IMR-90 (cell line): ENCODE measurements around the gene CDC42BPG. TPM values are rescaled to one million over a fixed set of nuclear protein-coding genes. Genes with fewer than 3 reads are reported as not detected.

Experiments used
- ATAC-seq: fragments of 200-7000 bp; cut with Tn5 transposase; 2 replicates; pipeline ENCODE4 v1.9.1; 2020; ENCODE audit warnings: low read depth, mild to moderate bottlenecking, moderate library complexity
- BruUV-seq: library from RNA; stranded (reverse); fragments of 400-500 nt; replicated peaks from 2 replicates; lab custom pipeline; 2021; lab: Mats Ljungman, UMichigan
- CTCF ChIA-PET: fragments of 300-600 bp; formaldehyde crosslinking; extraction: SDS; loops from one replicate; lab custom pipeline; 2021; ENCODE audit warnings: antibody characterized with exemption; lab: Yijun Ruan, JAX
- POLR2A ChIA-PET: fragments of 300-600 bp; sonication (Branson Sonifier 250); formaldehyde crosslinking; loops from one replicate; lab custom pipeline; 2022; ENCODE audit warnings: antibody characterized with exemption; ENCODE audit not compliant: unreplicated experiment; lab: Charles Lee
- DNase-seq: peaks from one replicate; pipeline ENCODE4 v3.0.0; 2013
- H2AFZ ChIP-seq: replicated peaks from 2 replicates; pipeline ENCODE3; 2013; ENCODE audit warnings: low read length, mild to moderate bottlenecking; ENCODE audit not compliant: poor library complexity
- H2AK5ac ChIP-seq: 2 replicates; pipeline ENCODE4 v1.6.1; 2013; ENCODE audit warnings: low read depth, low read length, inconsistent platforms
- H2AK9ac ChIP-seq: replicated peaks from 2 replicates; pipeline ENCODE3; 2013; ENCODE audit warnings: mild to moderate bottlenecking, low read depth, low read length, moderate library complexity; ENCODE audit not compliant: poor library complexity
- H2BK120ac ChIP-seq: 2 replicates; pipeline ENCODE4 v1.6.1; 2013; ENCODE audit warnings: low read depth, low read length, inconsistent platforms
- H2BK15ac ChIP-seq: 3 replicates; pipeline ENCODE4 v1.6.1; 2013; ENCODE audit warnings: low read depth, low read length, inconsistent platforms
- H2BK20ac ChIP-seq: 2 replicates; pipeline ENCODE4 v1.6.1; 2013; ENCODE audit warnings: low read depth, mild to moderate bottlenecking, inconsistent platforms, low read length, moderate library complexity
- H2BK5ac ChIP-seq: 2 replicates; pipeline ENCODE4 v1.6.1; 2013; ENCODE audit warnings: mild to moderate bottlenecking, low read depth, low read length, inconsistent platforms; ENCODE audit not compliant: poor library complexity, severe bottlenecking
- H3K14ac ChIP-seq: replicated peaks from 2 replicates; pipeline ENCODE4 v1.6.1; 2013; ENCODE audit warnings: low read depth, low read length, inconsistent platforms
- H3K18ac ChIP-seq: 2 replicates; pipeline ENCODE4 v1.6.1; 2013; ENCODE audit warnings: low read depth, low read length, control low read depth
- H3K23ac ChIP-seq: 2 replicates; pipeline ENCODE4 v1.6.1; 2013; ENCODE audit warnings: low read depth, low read length, inconsistent platforms
- H3K27ac ChIP-seq: 2 replicates; pipeline ENCODE4 v1.5.1; 2013; ENCODE audit warnings: mild to moderate bottlenecking, control low read depth, low read length; ENCODE audit not compliant: insufficient read depth
- H3K27me3 ChIP-seq: 2 replicates; pipeline ENCODE4 v1.6.1; 2013; ENCODE audit warnings: low read length; ENCODE audit not compliant: control insufficient read depth, insufficient read depth
- H3K36me3 ChIP-seq: 2 replicates; pipeline ENCODE4 v1.6.1; 2013; ENCODE audit warnings: low read length, mixed read lengths; ENCODE audit not compliant: control insufficient read depth, insufficient read depth
- H3K4ac ChIP-seq: 2 replicates; pipeline ENCODE4 v1.6.1; 2013; ENCODE audit warnings: low read depth, low read length, inconsistent platforms
- H3K4me1 ChIP-seq: 2 replicates; pipeline ENCODE4 v1.6.1; 2013; ENCODE audit warnings: low read length, mixed read lengths; ENCODE audit not compliant: control insufficient read depth, insufficient read depth
- H3K4me2 ChIP-seq: 2 replicates; pipeline ENCODE4 v1.6.1; 2013; ENCODE audit warnings: low read depth, mild to moderate bottlenecking, control low read depth, low read length, moderate library complexity
- H3K4me3 ChIP-seq: 2 replicates; pipeline ENCODE4 v1.5.1; 2013; ENCODE audit warnings: low read depth, mild to moderate bottlenecking, control low read depth, low read length, moderate library complexity; ENCODE audit not compliant: insufficient read depth
- H3K56ac ChIP-seq: 2 replicates; pipeline ENCODE4 v1.6.1; 2013; ENCODE audit warnings: low read length, inconsistent platforms; ENCODE audit not compliant: insufficient read depth; ENCODE audit errors: extremely low read depth
- H3K79me1 ChIP-seq, 2 experiments: 2 replicates each; pipeline ENCODE4 v1.6.1; 2013; ENCODE audit warnings: low read length in 2 of 2, inconsistent platforms in 1 of 2, low read depth in 1 of 2
- H3K9ac ChIP-seq: 2 replicates; pipeline ENCODE4 v1.6.1; 2013; ENCODE audit warnings: low read depth, low read length, control low read depth
- H3K9me1 ChIP-seq: 2 replicates; pipeline ENCODE4 v1.6.1; 2013; ENCODE audit warnings: low read length, inconsistent platforms; ENCODE audit not compliant: insufficient read depth
- H3K9me3 ChIP-seq: 2 replicates; pipeline ENCODE4 v1.6.1; 2013; ENCODE audit warnings: low read length; ENCODE audit not compliant: control insufficient read depth, insufficient read depth
- H4K20me1 ChIP-seq: 2 replicates; pipeline ENCODE4 v1.6.1; 2013; ENCODE audit warnings: low read length, inconsistent platforms; ENCODE audit not compliant: insufficient read depth
- H4K5ac ChIP-seq: 2 replicates; pipeline ENCODE4 v1.6.1; 2013; ENCODE audit warnings: mild to moderate bottlenecking, low read depth, low read length, control low read depth
- H4K8ac ChIP-seq, 2 experiments: 2 replicates each; pipeline ENCODE4 v1.6.1; 2013; ENCODE audit warnings: low read depth in 2 of 2, low read length in 2 of 2, control low read depth in 1 of 2, inconsistent platforms in 1 of 2
- H4K91ac ChIP-seq: 2 replicates; pipeline ENCODE4 v1.6.1; 2013; ENCODE audit warnings: low read depth, low read length, inconsistent platforms; ENCODE audit not compliant: insufficient read depth
- BHLHE40 ChIP-seq: fragments of 150-350 bp; IDR thresholded peaks from 2 replicates; pipeline ENCODE4 v1.6.1; 2016; ENCODE audit warnings: mild to moderate bottlenecking, low read depth, low read length
- CEBPB ChIP-seq: IDR thresholded peaks from 2 replicates; pipeline ENCODE4 v1.6.1; 2012; ENCODE audit warnings: low read depth, low read length, improper control_type of control experiment
- CHD1 ChIP-seq: IDR thresholded peaks from 2 replicates; pipeline ENCODE4 v1.6.1; 2012; ENCODE audit warnings: low read depth, low read length, improper control_type of control experiment
- ELK1 ChIP-seq: fragments of 150-350 bp; IDR thresholded peaks from 2 replicates; pipeline ENCODE4 v1.6.1; 2016; ENCODE audit warnings: low read depth, mild to moderate bottlenecking, low read length, moderate library complexity, borderline replicate concordance
- FOS ChIP-seq: fragments of 150-350 bp; IDR thresholded peaks from 2 replicates; pipeline ENCODE4 v1.6.1; 2016; ENCODE audit warnings: low read depth, low read length
- MAFK ChIP-seq: IDR thresholded peaks from 2 replicates; pipeline ENCODE4 v1.6.1; 2012; ENCODE audit warnings: low read depth, low read length, improper control_type of control experiment
- MAZ ChIP-seq: IDR thresholded peaks from 2 replicates; pipeline ENCODE4 v1.6.1; 2012; ENCODE audit warnings: low read depth, mild to moderate bottlenecking, low read length, improper control_type of control experiment, moderate library complexity, borderline replicate concordance
- MXI1 ChIP-seq: IDR thresholded peaks from 2 replicates; pipeline ENCODE4 v1.6.1; 2012; ENCODE audit warnings: low read depth, mild to moderate bottlenecking, low read length, moderate library complexity, borderline replicate concordance
- NFE2L2 ChIP-seq: fragments of 150-350 bp; IDR thresholded peaks from 2 replicates; pipeline ENCODE4 v1.6.1; 2016; ENCODE audit warnings: low read depth, mild to moderate bottlenecking, low read length
- RAD21 ChIP-seq: IDR thresholded peaks from 2 replicates; pipeline ENCODE4 v1.6.1; 2012; ENCODE audit warnings: low read length, improper control_type of control experiment
- RCOR1 ChIP-seq: IDR thresholded peaks from 2 replicates; pipeline ENCODE4 v1.6.1; 2012; ENCODE audit warnings: mild to moderate bottlenecking, low read length, improper control_type of control experiment; ENCODE audit not compliant: insufficient replicate concordance
- RFX5 ChIP-seq: IDR thresholded peaks from 2 replicates; pipeline ENCODE4 v1.8.0; 2012; ENCODE audit warnings: low read depth, mild to moderate bottlenecking, low read length, moderate library complexity
- SMC3 ChIP-seq: fragments of 150-350 bp; IDR thresholded peaks from 2 replicates; pipeline ENCODE4 v1.6.1; 2016; ENCODE audit warnings: low read depth, mild to moderate bottlenecking, antibody characterized with exemption, low read length, moderate library complexity
- USF2 ChIP-seq: fragments of 150-350 bp; IDR thresholded peaks from 2 replicates; pipeline ENCODE4 v1.6.1; 2017; ENCODE audit warnings: mild to moderate bottlenecking, antibody characterized with exemption, low read length, low read depth
- WGBS, 2 experiments: methylation state at CpG; one replicate each; pipeline versions ENCODE4 v1.1.5 to v1.1.7; 2013; ENCODE audit warnings: missing lambda C conversion rate in 2 of 2; ENCODE audit not compliant: insufficient read length in 1 of 2; ENCODE audit errors: extremely low coverage in 2 of 2; 5-methylcytosine and 5-hydroxymethylcytosine counted together
- dilution Hi-C: fragments of 300-500 bp; cut with HindIII; formaldehyde crosslinking; loops from one replicate; pipeline ENCODE4 v1.14.3; 2018; ENCODE audit warnings: low sequenced_read_pairs; ENCODE audit not compliant: unreplicated experiment
- in situ Hi-C: fragments of 300-500 bp; cut with MboI; formaldehyde crosslinking; loops from 3 replicates; pipeline ENCODE4 v1.14.3; 2019; ENCODE audit warnings: low sequenced_read_pairs, inconsistent platforms, mixed read lengths
- intact Hi-C: fragments of 100-400 bp; cut with micrococcal nuclease; formaldehyde crosslinking; loops from 2 replicates; pipeline ENCODE4 v1.10.0; 2022
- polyA plus RNA-seq, 3 experiments: library from polyadenylated mRNA; depleted of rRNA; stranded (reverse); fragments of >200 nt; gene quantifications; 2 replicates each; pipeline ENCODE4 v1.2.3, GENCODE V29; 2012; ENCODE audit warnings: low replicate concordance in 1 of 3
- total RNA-seq: library from RNA; depleted of rRNA; stranded (reverse); fragments of >200 nt; gene quantifications from 2 replicates; pipeline ENCODE4 v1.2.3, GENCODE V29; 2012
- TF ChIP-seq, protein P1 (sequence below): conservative IDR thresholded peaks from 2 replicates; pipeline ENCODE4 v1.5.1; 2012; ENCODE audit warnings: mild to moderate bottlenecking, low read depth, low read length, improper control_type of control experiment

Gene CDC42BPG
- total and polyA plus RNA-seq, 2 of the 4 experiments (the other 2 are of a cell fraction) = under 0.01 to 0.12 TPM

GRCh38 chr11:64823568-64824119 is 20.8 kb downstream of the CDC42BPG start:
- Histone ChIP-seq H3K79me1 (no peaks in the 10 kb centered on the region), H3K9me3 (no peaks in the 10 kb centered on the region), H2AFZ (no peak overlapping the region), H3K36me3 (no peaks in the 10 kb centered on the region), H4K5ac (no peak overlapping the region), H2AK5ac (no peak overlapping the region), H3K4me1 (no peaks in the 10 kb centered on the region), H2BK20ac (no peak overlapping the region), H3K27me3 (peaks cover 28% of the 10 kb centered on the region), H3K23ac (no peak overlapping the region), H3K56ac (no peak overlapping the region), H2AK9ac (no peak overlapping the region), H2BK5ac (no peak overlapping the region), H3K18ac (no peak overlapping the region), H3K4me2 (no peak overlapping the region), H4K91ac (no peak overlapping the region), H3K9me1 (no peaks in the 10 kb centered on the region), H2BK15ac (no peak overlapping the region), H3K9ac (no peak overlapping the region), H3K4me3 (no peak overlapping the region), H4K20me1 (no peaks in the 10 kb centered on the region), H4K8ac (no peak overlapping the region), H3K4ac (no peak overlapping the region), H3K14ac (no peak overlapping the region), H3K27ac (no peak overlapping the region), H2BK120ac (no peak overlapping the region)
- in situ Hi-C loops (no loop called here), dilution Hi-C loops (no loop called here), intact Hi-C loops (no loop called here)
- no peak for ATAC-seq
- TF ChIP-seq NFE2L2 (no peak), CEBPB (no peak), RCOR1 (no peak), MAFK (no peak), RFX5 (no peak), ELK1 (no peak), USF2 (no peak), RAD21 (no peak), BHLHE40 (no peak), MAZ (no peak), SMC3 (no peak), FOS (no peak), CHD1 (no peak), MXI1 (no peak)
- TF ChIP-seq, protein P1, sequence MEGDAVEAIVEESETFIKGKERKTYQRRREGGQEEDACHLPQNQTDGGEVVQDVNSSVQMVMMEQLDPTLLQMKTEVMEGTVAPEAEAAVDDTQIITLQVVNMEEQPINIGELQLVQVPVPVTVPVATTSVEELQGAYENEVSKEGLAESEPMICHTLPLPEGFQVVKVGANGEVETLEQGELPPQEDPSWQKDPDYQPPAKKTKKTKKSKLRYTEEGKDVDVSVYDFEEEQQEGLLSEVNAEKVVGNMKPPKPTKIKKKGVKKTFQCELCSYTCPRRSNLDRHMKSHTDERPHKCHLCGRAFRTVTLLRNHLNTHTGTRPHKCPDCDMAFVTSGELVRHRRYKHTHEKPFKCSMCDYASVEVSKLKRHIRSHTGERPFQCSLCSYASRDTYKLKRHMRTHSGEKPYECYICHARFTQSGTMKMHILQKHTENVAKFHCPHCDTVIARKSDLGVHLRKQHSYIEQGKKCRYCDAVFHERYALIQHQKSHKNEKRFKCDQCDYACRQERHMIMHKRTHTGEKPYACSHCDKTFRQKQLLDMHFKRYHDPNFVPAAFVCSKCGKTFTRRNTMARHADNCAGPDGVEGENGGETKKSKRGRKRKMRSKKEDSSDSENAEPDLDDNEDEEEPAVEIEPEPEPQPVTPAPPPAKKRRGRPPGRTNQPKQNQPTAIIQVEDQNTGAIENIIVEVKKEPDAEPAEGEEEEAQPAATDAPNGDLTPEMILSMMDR = no peak
- no peak for DNase-seq
- 44 to 67% methylated on average over 1 to 7 of the region's 11 CpGs for WGBS, 2 experiments
- BruUV-seq = no TSS peak
- POLR2A ChIA-PET = no interaction called here
- CTCF ChIA-PET = no interaction called here
